ENCODE measurements around the gene CPXM1. TPM values are rescaled to one million over a fixed set of nuclear protein-coding genes. Genes with fewer than 3 reads are reported as not detected.

The CPXM1 gene
- total RNA-seq, 1 experiment from 2014 or later: 0.42 TPM

- no peak for DNase-seq (ENCODE audit: low read depth)
Measured at GRCh38 chr20:2763186-2763585, 37.2 kb downstream of the CPXM1 start.

- DNase-seq (ENCODE audit: low read depth): no peak
Measured at GRCh38 chr20:2762578-2763131, 37.8 kb downstream of the CPXM1 start.

- no peak for DNase-seq (ENCODE audit: low read depth)
Measured at GRCh38 chr20:2761885-2762284, 38.5 kb downstream of the CPXM1 start.

GRCh38 chr20:2760952-2761305, 39.5 kb downstream of the CPXM1 start:
- no peak for DNase-seq (ENCODE audit: low read depth)

- DNase-seq (ENCODE audit: low read depth): no peak
Measured at GRCh38 chr20:2760297-2760951, 40.0 kb downstream of the CPXM1 start.

DNA sequence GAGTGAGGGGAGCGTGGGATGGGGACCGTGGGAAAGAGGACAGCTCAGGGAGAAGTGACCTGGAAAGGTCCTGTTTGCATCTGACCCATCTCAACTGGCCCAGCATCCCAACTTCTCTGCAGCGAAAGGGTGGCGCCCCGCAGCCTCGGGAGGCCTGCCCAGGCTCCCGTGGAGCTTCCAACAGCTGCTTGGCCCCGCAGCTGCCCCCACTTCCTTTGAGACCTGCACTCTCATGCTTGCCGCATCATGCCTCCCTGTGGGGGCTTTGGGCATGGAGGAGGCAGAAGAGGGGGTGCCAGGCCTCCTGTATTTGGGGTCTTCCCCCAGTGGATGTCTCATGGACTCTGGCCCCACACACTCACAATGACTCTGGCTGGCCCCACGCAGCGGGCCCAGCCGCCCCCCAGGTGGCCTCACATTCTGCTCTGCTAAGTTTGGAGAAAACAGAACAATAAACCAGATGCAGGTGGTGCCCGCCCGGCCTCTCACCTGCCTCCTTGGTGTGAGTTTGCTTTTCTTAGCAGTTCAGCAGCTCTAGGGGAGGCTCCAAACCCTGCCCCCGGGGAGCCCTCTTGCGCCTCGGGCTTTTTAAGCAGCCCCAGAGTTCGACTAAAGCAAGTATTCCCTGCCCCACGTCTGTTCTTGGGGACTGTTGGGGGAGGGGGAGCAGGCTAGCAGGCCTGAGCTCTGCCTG, 40.7 kb downstream of the CPXM1 start:
- DNase-seq (ENCODE audit: low read depth): no peak

GRCh38 chr20:2759143-2759542, 41.3 kb downstream of the CPXM1 start:
- no peak for DNase-seq (ENCODE audit: low read depth)

GRCh38 chr20:2757969-2758368, 42.5 kb downstream of the CPXM1 start:
- DNase-seq (ENCODE audit: low read depth): no peak

- no peak for DNase-seq (ENCODE audit: low read depth)
Measured at GRCh38 chr20:2757001-2757400, 43.4 kb downstream of the CPXM1 start.

DNA sequence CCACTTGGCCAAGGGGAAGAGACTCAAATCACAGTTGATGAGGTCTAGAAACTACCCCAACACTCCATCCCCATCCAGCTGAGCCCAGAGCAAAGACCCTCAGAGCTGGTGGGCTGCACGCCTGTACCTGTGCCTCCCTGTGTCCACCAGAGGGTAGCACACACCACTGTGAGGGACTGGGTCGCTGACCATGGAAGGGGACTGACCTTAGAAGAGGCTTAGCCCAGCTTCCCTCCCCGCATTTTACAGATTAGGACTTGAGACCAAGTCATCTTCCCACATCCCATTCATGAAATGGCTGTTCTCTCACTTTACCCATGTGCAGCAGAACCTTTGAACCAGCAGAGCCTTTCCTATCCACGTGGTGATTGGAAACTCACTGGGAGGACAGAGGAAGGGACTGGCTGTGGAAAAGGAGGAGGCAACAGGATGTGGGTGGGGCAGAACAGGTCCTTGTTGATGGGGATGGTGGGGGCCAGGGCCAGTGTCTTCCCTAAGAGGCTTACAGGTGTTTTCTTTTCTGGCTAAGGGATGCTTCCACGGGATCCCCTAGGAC, 44.3 kb downstream of the CPXM1 start:
- peak; percentile 64 for DNase-seq (ENCODE audit: low read depth)

DNA sequence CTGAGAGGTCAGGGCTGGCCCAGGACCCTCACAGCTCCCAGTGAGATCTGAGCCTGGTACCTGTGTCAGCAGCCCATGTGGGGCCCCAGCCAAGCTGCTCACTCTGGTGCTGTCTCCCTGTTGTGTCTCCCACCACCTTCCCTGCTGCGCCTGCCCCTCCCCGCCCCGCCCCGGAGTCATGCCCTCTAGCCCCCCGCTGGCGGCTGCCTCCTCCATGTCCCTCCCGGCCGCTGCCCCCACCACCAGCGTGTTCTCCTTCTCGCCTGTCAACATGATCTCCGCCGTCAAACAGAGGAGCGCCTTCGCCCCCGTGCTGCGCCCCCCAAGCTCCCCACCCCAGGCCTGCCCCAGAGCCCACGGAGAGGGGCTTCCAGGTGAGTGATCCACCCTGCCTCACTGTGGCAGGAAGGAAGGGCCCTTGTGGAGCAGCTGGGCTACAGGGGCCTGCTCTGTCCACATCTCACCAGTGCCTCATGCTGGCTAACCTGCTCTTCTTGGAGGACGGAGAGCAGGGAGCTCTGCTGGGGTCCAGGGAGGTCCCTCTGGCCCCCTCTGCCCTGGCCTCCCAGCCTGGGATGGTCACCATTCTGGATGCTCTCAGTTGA, 44.9 kb downstream of the CPXM1 start:
- DNase-seq (ENCODE audit: low read depth): no peak

DNA sequence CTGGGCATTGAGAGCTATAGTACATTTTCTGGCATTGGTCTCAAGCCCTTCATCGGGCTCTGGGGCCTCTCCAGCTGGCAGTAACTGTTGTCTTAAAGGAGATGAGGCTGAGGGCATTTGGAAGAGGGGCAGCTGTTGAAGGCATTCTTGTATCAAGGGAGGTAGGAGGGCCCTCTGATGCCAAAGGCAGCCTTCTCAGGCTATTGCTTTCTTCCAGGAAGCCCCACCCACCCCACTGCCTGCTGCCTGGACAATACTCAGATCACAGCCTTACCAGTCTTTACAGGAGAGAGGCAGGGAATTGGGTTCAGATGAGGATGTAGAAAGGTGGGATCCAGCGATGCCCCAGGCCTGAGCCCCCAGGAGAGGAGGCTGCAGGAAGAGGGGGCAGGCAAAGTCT, 46.0 kb downstream of the CPXM1 start:
- no peak for DNase-seq (ENCODE audit: low read depth)

DNA sequence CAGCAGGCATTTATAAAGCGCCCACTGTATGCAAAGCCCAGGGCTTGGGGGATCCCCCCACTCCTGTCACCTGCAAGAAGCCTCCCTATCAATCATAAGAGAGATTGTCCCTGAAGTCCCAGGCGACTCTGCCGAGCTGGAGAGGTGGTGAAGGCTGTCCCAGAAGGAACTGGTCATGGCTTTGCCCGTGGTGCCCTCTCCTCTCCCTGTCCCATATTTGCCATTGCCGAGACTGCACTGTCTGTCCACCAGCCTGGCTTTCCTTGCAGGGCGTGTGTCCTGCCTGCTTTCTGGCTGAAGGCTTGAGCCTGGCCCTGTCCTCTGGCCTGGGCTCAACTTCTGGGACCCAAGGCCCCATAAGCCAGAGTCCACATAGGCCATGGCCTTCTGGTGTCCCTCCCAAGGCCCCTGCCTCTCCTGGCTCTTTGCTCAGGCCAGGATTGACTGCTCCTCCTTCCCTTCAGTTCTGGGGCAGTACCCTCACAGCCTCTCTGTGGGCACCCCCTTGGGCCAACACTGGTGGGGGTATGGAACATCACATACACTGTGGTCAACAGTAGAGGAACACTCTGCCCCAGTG, 46.9 kb downstream of the CPXM1 start:
- no peak for DNase-seq (ENCODE audit: low read depth)

DNA sequence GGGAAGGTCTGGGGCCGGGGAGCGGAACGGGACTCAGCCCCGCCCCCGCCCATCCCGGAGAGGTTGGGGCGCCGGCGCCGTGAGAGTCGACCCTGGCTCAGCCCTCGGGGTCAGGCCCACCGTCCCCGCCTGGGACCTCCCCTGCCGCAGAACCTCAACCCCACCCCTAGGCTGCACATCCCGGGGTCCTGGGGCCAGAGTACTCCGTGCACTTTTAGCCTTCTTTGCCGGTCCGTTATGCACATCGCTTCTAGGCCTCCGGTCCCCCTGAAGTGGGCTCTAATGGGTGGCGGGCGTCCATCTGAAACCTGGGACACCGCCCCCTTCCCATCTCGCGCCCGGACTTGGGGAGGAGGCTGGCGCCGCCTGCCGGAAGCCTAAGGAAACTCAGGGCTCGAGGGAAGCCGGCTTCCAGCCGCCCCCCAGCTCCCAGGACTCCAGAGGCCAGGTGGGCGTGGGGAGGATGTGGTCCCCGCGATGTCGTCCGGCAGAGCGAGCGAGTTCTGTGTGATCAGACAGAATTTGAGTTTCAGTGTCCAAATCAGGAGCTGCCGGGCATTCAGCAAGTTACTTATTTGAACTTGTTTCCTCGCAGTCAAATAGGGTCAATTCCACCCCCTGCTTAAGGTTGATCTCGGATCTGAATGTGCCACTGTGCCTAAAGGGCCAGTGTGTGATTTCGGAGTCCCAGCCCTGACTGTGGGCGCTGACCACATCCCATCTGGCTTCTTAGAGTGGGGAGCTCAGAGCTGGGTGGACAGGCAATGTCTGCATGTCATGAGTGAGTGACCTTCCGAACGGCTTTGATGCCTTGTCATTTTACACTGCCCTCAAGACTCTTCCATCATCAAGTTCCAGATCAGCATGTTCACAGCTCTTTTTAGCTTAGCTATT, 47.6 kb downstream of the CPXM1 start:
- peak; percentile 51 for DNase-seq (ENCODE audit: low read depth)

- DNase-seq (ENCODE audit: low read depth): peak; percentile 31
Measured at GRCh38 chr20:2751878-2752566, 48.4 kb downstream of the CPXM1 start.

DNA sequence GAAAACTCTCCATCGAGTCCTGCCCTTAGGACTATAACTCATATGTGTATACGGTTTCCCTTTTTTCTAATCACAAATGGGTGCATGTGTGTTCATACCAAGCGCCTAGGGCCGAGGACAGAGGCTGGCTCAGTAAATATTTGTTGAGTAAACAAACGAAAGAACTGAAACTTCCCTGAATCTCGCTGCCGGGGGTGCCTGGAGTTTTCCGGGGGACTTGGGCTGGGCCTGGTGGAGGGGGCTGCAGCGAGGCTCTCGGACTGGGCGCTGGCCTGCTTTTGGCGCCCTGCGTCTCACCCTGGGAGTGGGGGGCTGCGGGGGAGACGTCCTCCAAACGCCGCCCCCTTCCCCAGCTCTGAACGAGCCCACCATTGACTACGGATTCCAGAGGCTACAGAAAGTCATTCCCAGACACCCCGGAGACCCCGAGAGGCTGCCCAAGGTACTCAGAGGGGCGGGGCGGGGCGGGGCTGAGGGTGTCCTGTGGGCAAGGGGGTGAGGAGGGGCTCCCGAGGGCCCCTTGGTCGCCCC, 49.0 kb downstream of the CPXM1 start:
- no peak for DNase-seq (ENCODE audit: low read depth)

GRCh38 chr20:2750491-2751251, 49.8 kb downstream of the CPXM1 start:
- DNase-seq (ENCODE audit: low read depth): peak; percentile 55

DNA sequence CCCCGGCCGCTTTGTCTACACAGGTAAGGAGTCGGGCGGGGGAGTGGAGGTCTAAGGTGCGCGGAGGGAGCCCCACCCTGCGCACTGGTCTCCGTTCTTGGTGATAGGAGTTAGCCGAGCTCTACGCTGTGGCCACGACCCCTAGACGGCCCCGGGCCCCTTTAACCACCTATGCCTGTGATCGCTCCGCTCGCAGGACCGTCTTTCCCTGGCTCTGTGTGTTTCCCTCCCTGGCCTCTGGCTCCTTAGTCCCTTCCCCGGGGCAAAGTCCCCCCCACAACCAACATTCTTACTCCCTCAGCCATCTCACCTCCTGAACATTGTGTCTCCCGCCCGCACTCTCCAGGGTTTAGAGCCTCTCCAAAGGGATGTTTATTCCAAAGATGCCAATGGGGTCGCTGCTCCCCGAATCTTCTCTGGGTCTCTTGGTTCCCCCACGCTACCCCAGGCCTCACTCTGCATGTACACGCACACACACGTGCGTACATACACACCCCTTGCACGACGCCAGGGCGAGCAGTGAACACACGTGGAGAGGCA, 50.4 kb downstream of the CPXM1 start:
- DNase-seq (ENCODE audit: low read depth): no peak

DNA sequence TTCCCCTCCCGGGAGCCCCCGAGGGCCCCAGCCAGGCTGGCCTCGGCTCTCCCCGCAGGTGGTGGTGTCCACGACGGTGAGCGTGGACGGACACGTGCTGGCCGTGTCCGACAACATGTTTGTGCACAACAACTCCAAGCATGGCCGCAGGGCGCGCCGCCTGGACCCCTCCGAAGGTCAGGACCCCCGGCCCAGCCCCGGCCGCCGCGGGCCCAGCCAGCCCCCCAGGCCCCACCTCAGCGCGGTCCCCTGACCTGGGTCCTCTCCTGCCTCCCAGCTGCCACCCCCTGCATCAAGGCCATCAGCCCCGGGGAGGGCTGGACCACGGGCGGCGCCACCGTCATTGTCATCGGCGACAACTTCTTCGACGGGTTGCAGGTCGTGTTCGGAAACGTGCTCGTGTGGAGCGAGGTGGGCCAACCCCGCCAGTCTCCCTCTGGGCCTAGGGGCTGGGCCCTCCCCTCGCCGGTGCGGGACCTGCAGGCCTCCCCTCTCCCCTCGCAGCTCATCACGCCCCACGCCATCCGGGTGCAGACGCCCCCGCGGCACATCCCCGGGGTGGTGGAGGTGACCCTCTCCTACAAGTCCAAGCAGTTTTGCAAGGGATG, 51.0 kb downstream of the CPXM1 start:
- DNase-seq (ENCODE audit: low read depth): no peak
